CD8-positive, alpha-beta memory T cell (primary cell): ENCODE measurements around the gene TESPA1. TPM values are rescaled to one million over a fixed set of nuclear protein-coding genes. Genes with fewer than 3 reads are reported as not detected.

Experiments
- CTCF ChIA-PET: fragments of 350-600 bp; sonication (Branson Sonifier 250); formaldehyde crosslinking; loops from one replicate; lab custom pipeline; 2021; ENCODE audit warnings: antibody characterized with exemption; lab: Charles Lee
- POLR2A ChIA-PET: fragments of 350-600 bp; sonication (Branson Sonifier 250); formaldehyde crosslinking; loops from one replicate; lab custom pipeline; 2021; ENCODE audit warnings: antibody characterized with exemption; lab: Charles Lee
- DNase-seq, 5 donors: peaks; one replicate each; pipeline versions ENCODE4 v3.0.0 to v3.0.0-alpha.2; 2020 to 2022; ENCODE audit warnings: mixed read lengths in 1 of 5
- H3K27ac ChIP-seq: one replicate; pipeline ENCODE4 v1.7.0; 2013; ENCODE audit warnings: low read depth, mild to moderate bottlenecking, low read length, moderate library complexity
- H3K27me3 ChIP-seq: 2 replicates; pipeline ENCODE4 v1.7.0; 2013; ENCODE audit warnings: low read length, mild to moderate bottlenecking; ENCODE audit not compliant: insufficient read depth, poor library complexity, severe bottlenecking
- H3K36me3 ChIP-seq: 2 replicates; pipeline ENCODE4 v1.7.0; 2013; ENCODE audit warnings: mild to moderate bottlenecking, low read length, moderate library complexity; ENCODE audit not compliant: insufficient read depth
- H3K4me1 ChIP-seq: 2 replicates; pipeline ENCODE4 v1.7.0; 2013; ENCODE audit warnings: mild to moderate bottlenecking, low read length, moderate library complexity; ENCODE audit not compliant: insufficient read depth
- H3K4me3 ChIP-seq: 2 replicates; pipeline ENCODE4 v1.7.0; 2013; ENCODE audit warnings: mild to moderate bottlenecking, low read length
- H3K9me3 ChIP-seq: 2 replicates; pipeline ENCODE4 v1.7.0; 2013; ENCODE audit warnings: mild to moderate bottlenecking, low read length
- H3K27ac Mint-ChIP-seq, 8 donors: one replicate each; pipeline ENCODE4 v1.8.0; 2020 to 2021; ENCODE audit warnings: mixed read lengths in 8 of 8, mild to moderate bottlenecking in 6 of 8, inconsistent platforms in 3 of 8, moderate library complexity in 3 of 8
- H3K27me3 Mint-ChIP-seq, 2 donors: one replicate each; pipeline ENCODE4 v1.8.0; 2020 to 2021; ENCODE audit warnings: mixed read lengths in 2 of 2, mild to moderate bottlenecking in 1 of 2, moderate library complexity in 1 of 2
- H3K36me3 Mint-ChIP-seq, 3 donors: one replicate each; pipeline ENCODE4 v1.8.0; 2020 to 2021; ENCODE audit warnings: mixed read lengths in 3 of 3, inconsistent platforms in 1 of 3, mild to moderate bottlenecking in 1 of 3
- H3K4me1 Mint-ChIP-seq, 3 donors: one replicate each; pipeline ENCODE4 v1.8.0; 2020 to 2021; ENCODE audit warnings: mixed read lengths in 3 of 3, inconsistent platforms in 1 of 3, mild to moderate bottlenecking in 1 of 3
- H3K4me3 Mint-ChIP-seq, 7 donors: one replicate each; pipeline ENCODE4 v1.8.0; 2020 to 2021; ENCODE audit warnings: mixed read lengths in 7 of 7, mild to moderate bottlenecking in 6 of 7, moderate library complexity in 4 of 7, inconsistent platforms in 2 of 7
- H3K9me3 Mint-ChIP-seq, 5 donors: one replicate each; pipeline ENCODE4 v1.8.0; 2020 to 2022; ENCODE audit warnings: mixed read lengths in 5 of 5, mild to moderate bottlenecking in 3 of 5, moderate library complexity in 2 of 5, inconsistent platforms in 1 of 5
- polyA plus RNA-seq: library from polyadenylated mRNA; unstranded; fragments of 300-500 nt; fragmentation: Illumina TruSeq; gene quantifications from one replicate; pipeline ENCODE4 v1.2.3, GENCODE V29; 2021
- total RNA-seq, 2 experiments: library from RNA; stranded (reverse); gene quantifications; one replicate each; pipeline ENCODE4 v1.2.3, GENCODE V29; 2021

The TESPA1 gene
- 10 to 100 TPM; 77.3 to 80.6 TPM for total RNA-seq
- polyA plus RNA-seq: 104 TPM

- no peaks in the 10 kb centered on the region for H3K9me3 ChIP-seq
- H3K4me1 ChIP-seq: peaks cover 82% of the 10 kb centered on the region
- peaks cover 8 to 49% (median 17%) of the 10 kb centered on the region in 3 donors for H3K36me3 Mint-ChIP-seq
- peak within 1 kb of the TSS; percentile 80 for H3K4me3 ChIP-seq
- DNase-seq: peak; percentile 69 to 92 (median 86)
- H3K27ac Mint-ChIP-seq: peak within 1 kb of the TSS; percentile 97 to 99 (median 97)
- no peaks in the 10 kb centered on the region for H3K27me3 ChIP-seq
- no peaks in the 10 kb centered on the region for H3K36me3 ChIP-seq
- ChIA-PET CTCF (interaction anchor here (0.6 to 4.0 kb wide), 13 partner anchors 9 to 131 kb away, joined by 3 to 32 read pairs (median 7); partner anchors contain the start of gene MUCL1), POLR2A (interaction anchor here (0.5 to 1.7 kb wide), 8 partner anchors 8 to 705 kb away, joined by 3 to 5 read pairs (median 4); partner anchors contain the start of gene GTSF1)
- H3K27ac ChIP-seq: peak within 1 kb of the TSS; percentile 79
- H3K4me3 Mint-ChIP-seq: peak within 1 kb of the TSS; percentile 90 to 94 (median 91)
- H3K4me1 Mint-ChIP-seq: peaks cover 81 to 95% (median 93%) of the 10 kb centered on the region in 3 donors
- no peaks in the 10 kb centered on the region for H3K27me3 Mint-ChIP-seq
- H3K9me3 Mint-ChIP-seq: no peaks in the 10 kb centered on the region
Observed at GRCh38 chr12:54984658-54985376, at the start of gene TESPA1. TSS of gene TESPA1 (minus strand) at chr12:54984762. CDS start at chr12:54974562, 10,200 bp downstream.

GRCh38 chr12:55034218-55034617 is 49.7 kb upstream of the TESPA1 start:
- Histone ChIP-seq H3K4me3 (no peak overlapping the region), H3K4me1 (peaks cover 33% of the 10 kb centered on the region), H3K27me3 (no peaks in the 10 kb centered on the region), H3K9me3 (no peaks in the 10 kb centered on the region), H3K27ac (no peak overlapping the region), H3K36me3 (no peaks in the 10 kb centered on the region)
- Mint-ChIP-seq H3K4me3 (no peak overlapping the region), H3K9me3 (no peaks in the 10 kb centered on the region), H3K27me3 (peaks cover 0 to 12% of the 10 kb centered on the region in 2 donors), H3K4me1 (peaks cover 32 to 34% (median 34%) of the 10 kb centered on the region in 3 donors), H3K27ac (no peak overlapping the region), H3K36me3 (peaks cover 0 to 4% (median 2%) of the 10 kb centered on the region in 3 donors)
- no peak for DNase-seq
- CTCF ChIA-PET: interaction anchor here (1.2 to 1.6 kb wide), 3 partner anchors 18 to 285 kb away, joined by 3 to 5 read pairs (median 3); no protein-coding TSS in a partner anchor
- POLR2A ChIA-PET: no interaction called here

GRCh38 chr12:55025508-55025907 is 40.9 kb upstream of the TESPA1 start:
- Mint-ChIP-seq H3K36me3 (no peaks in the 10 kb centered on the region), H3K9me3 (no peaks in the 10 kb centered on the region), H3K27me3 (peaks cover 28 to 70% of the 10 kb centered on the region in 2 donors), H3K27ac (no peak overlapping the region), H3K4me1 (no peaks in the 10 kb centered on the region), H3K4me3 (no peak overlapping the region)
- Histone ChIP-seq H3K27me3 (peaks cover 9% of the 10 kb centered on the region), H3K4me1 (no peaks in the 10 kb centered on the region), H3K4me3 (no peak overlapping the region), H3K27ac (no peak overlapping the region), H3K36me3 (no peaks in the 10 kb centered on the region), H3K9me3 (no peaks in the 10 kb centered on the region)
- no peak for DNase-seq
- ChIA-PET CTCF (no interaction called here), POLR2A (no interaction called here)

GRCh38 chr12:55024575-55024974 is 40.0 kb upstream of the TESPA1 start:
- Mint-ChIP-seq H3K27ac (no peak overlapping the region), H3K4me3 (no peak overlapping the region), H3K9me3 (peaks cover 0 to 1% (median 0%) of the 10 kb centered on the region in 5 donors), H3K27me3 (peaks cover 34 to 75% of the 10 kb centered on the region in 2 donors), H3K4me1 (peaks cover 4 to 6% (median 5%) of the 10 kb centered on the region in 3 donors), H3K36me3 (no peaks in the 10 kb centered on the region)
- no peaks in the 10 kb centered on the region for H3K36me3 ChIP-seq
- H3K4me3 ChIP-seq: no peak overlapping the region
- H3K27me3 ChIP-seq: peaks cover 9% of the 10 kb centered on the region
- H3K4me1 ChIP-seq: no peaks in the 10 kb centered on the region
- no peaks in the 10 kb centered on the region for H3K9me3 ChIP-seq
- POLR2A ChIA-PET: no interaction called here
- no peak for DNase-seq
- H3K27ac ChIP-seq: no peak overlapping the region
- CTCF ChIA-PET: no interaction called here

GRCh38 chr12:55019784-55020183 is 35.2 kb upstream of the TESPA1 start, which contains the start of gene NEUROD4:
TSS of gene NEUROD4 (plus strand) at chr12:55019974. CDS start at chr12:55026440, 6,466 bp downstream.
- POLR2A ChIA-PET: no interaction called here
- H3K27me3 Mint-ChIP-seq: peaks cover 43 to 79% of the 10 kb centered on the region in 2 donors

GRCh38 chr12:55017416-55017925 is 32.9 kb upstream of the TESPA1 start:
- DNase-seq: no peak
- Histone ChIP-seq H3K4me1 (no peaks in the 10 kb centered on the region), H3K4me3 (no peak overlapping the region), H3K27ac (no peak overlapping the region), H3K36me3 (no peaks in the 10 kb centered on the region), H3K9me3 (no peaks in the 10 kb centered on the region), H3K27me3 (peaks cover 9% of the 10 kb centered on the region)
- Mint-ChIP-seq H3K4me3 (no peak overlapping the region), H3K36me3 (peaks cover 0 to 11% (median 2%) of the 10 kb centered on the region in 3 donors), H3K9me3 (peaks cover 5 to 15% (median 8%) of the 10 kb centered on the region in 5 donors), H3K4me1 (peaks cover 6 to 9% (median 6%) of the 10 kb centered on the region in 3 donors), H3K27ac (no peak overlapping the region), H3K27me3 (peaks cover 26 to 69% of the 10 kb centered on the region in 2 donors)
- POLR2A ChIA-PET: no interaction called here
- CTCF ChIA-PET: no interaction called here

More at GRCh38 chr12:55019784-55020183, 35.2 kb upstream of the TESPA1 start, which contains the start of gene NEUROD4:
- Mint-ChIP-seq H3K36me3 (no peaks in the 10 kb centered on the region), H3K27ac (peak within 1 kb of the TSS in 1 of 8 donors; percentile 36), H3K4me3 (no peak within 1 kb of the TSS), H3K4me1 (peaks cover 6 to 9% (median 6%) of the 10 kb centered on the region in 3 donors), H3K9me3 (peaks cover 0 to 1% (median 0%) of the 10 kb centered on the region in 5 donors)
- Histone ChIP-seq H3K4me1 (no peaks in the 10 kb centered on the region), H3K36me3 (no peaks in the 10 kb centered on the region), H3K9me3 (no peaks in the 10 kb centered on the region), H3K4me3 (no peak within 1 kb of the TSS), H3K27me3 (peaks cover 14% of the 10 kb centered on the region), H3K27ac (no peak within 1 kb of the TSS)
- DNase-seq: peak in 2 of 5 donors; percentile 5 to 8
- CTCF ChIA-PET: interaction anchor here (1.6 to 1.8 kb wide), 2 partner anchors 27 to 52 kb away, joined by 4 to 5 read pairs; no protein-coding TSS in a partner anchor

- H3K9me3 ChIP-seq: no peaks in the 10 kb centered on the region
- Mint-ChIP-seq H3K27ac (no peak overlapping the region), H3K27me3 (peaks cover 9 to 29% of the 10 kb centered on the region in 2 donors), H3K4me3 (no peak overlapping the region), H3K4me1 (no peaks in the 10 kb centered on the region), H3K9me3 (peaks cover 9 to 14% (median 11%) of the 10 kb centered on the region in 5 donors), H3K36me3 (peaks cover 11 to 47% (median 14%) of the 10 kb centered on the region in 3 donors)
- H3K36me3 ChIP-seq: no peaks in the 10 kb centered on the region
- no peaks in the 10 kb centered on the region for H3K4me1 ChIP-seq
- POLR2A ChIA-PET: no interaction called here
- H3K27me3 ChIP-seq: no peaks in the 10 kb centered on the region
- DNase-seq: no peak
- H3K4me3 ChIP-seq: no peak overlapping the region
- CTCF ChIA-PET: interaction anchor here (0.9 kb wide), 1 partner anchor 16 kb away, joined by 4 read pairs; no protein-coding TSS in a partner anchor
- no peak overlapping the region for H3K27ac ChIP-seq
Observed at GRCh38 chr12:55008944-55009585, 24.5 kb upstream of the TESPA1 start.
